Urinary bladder (tissue), 4 donors: Measurements from ENCODE around the gene NEIL1. TPM values are rescaled to one million over a fixed set of nuclear protein-coding genes. Genes with fewer than 3 reads are reported as not detected.
"Not testable (repeated sequence)": the region's sequence is repeated elsewhere in the genome, so short reads cannot be mapped to it uniquely, and the experiment has no call there.

Experiments
- DNase-seq: peaks from one replicate; pipeline ENCODE4 v3.0.0-alpha.2; 2015; ENCODE audit errors: extremely low spot score
- H3K27ac ChIP-seq: one replicate; pipeline ENCODE4 v1.5.1; 2013; ENCODE audit warnings: low read depth, mild to moderate bottlenecking, moderate library complexity
- H3K36me3 ChIP-seq: one replicate; pipeline ENCODE4 v1.6.1; 2013; ENCODE audit warnings: mild to moderate bottlenecking, moderate library complexity; ENCODE audit not compliant: insufficient read depth
- H3K4me1 ChIP-seq: one replicate; pipeline ENCODE4 v1.6.1; 2013; ENCODE audit warnings: mild to moderate bottlenecking, moderate library complexity; ENCODE audit not compliant: insufficient read depth
- H3K4me3 ChIP-seq: one replicate; pipeline ENCODE4 v1.5.1; 2013; ENCODE audit warnings: low read depth, low read length
- WGBS: extraction: QIAGEN DNeasy Blood & Tissue Kit; methylation state at CpG from one replicate; pipeline ENCODE4 v1.1.7; 2013; 5-methylcytosine and 5-hydroxymethylcytosine counted together
- polyA plus RNA-seq: library from polyadenylated mRNA; stranded (reverse); fragments of 200-250 nt; gene quantifications from one replicate; pipeline ENCODE4 v1.2.3, GENCODE V29; 2013
- total RNA-seq: library from RNA; depleted of rRNA; stranded (reverse); fragments of >200 nt; gene quantifications from one replicate; pipeline ENCODE4 v1.2.3, GENCODE V29; 2014
- donor health status: healthy with polysubstance abuse.
- donor health status: healthy.

The NEIL1 gene, protein sequence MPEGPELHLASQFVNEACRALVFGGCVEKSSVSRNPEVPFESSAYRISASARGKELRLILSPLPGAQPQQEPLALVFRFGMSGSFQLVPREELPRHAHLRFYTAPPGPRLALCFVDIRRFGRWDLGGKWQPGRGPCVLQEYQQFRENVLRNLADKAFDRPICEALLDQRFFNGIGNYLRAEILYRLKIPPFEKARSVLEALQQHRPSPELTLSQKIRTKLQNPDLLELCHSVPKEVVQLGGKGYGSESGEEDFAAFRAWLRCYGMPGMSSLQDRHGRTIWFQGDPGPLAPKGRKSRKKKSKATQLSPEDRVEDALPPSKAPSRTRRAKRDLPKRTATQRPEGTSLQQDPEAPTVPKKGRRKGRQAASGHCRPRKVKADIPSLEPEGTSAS
- total RNA-seq = 10.9 TPM
- 21.3 TPM for polyA plus RNA-seq

DNA sequence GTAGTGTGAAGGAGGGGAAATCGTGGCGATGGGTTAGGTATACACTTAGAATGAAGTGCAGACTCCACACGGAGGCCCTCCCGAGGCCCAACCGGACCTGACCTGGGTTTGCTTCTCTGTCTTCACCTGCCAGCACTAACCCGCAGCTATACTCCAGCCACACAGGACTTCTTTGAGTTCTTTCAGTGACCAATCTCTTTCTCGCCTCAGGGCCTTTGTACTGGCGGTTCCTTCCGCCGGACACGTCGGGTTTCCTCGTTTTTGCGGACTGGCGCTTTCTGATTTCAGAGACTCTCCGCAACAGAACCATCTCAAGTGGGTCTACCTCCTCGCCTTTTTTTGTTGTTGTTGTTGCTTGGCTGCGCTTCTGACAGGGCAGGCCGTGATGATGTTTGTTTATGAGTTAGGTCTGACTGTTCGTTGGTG, at the start of gene NEIL1:
Gene NEIL1 (plus strand): TSS at position 244 of the 426 bp plus-strand sequence. CDS start 1,867 bp downstream, outside the sequence.
- Histone ChIP-seq H3K4me3 (peak within 1 kb of the TSS; percentile 72), H3K27ac (no peak within 1 kb of the TSS), H3K36me3 (no peaks in the 10 kb centered on the region), H3K4me1 (no peaks in the 10 kb centered on the region)
- 32% methylated on average over 20 of the region's 20 CpGs for WGBS
- DNase-seq = no peak

DNA sequence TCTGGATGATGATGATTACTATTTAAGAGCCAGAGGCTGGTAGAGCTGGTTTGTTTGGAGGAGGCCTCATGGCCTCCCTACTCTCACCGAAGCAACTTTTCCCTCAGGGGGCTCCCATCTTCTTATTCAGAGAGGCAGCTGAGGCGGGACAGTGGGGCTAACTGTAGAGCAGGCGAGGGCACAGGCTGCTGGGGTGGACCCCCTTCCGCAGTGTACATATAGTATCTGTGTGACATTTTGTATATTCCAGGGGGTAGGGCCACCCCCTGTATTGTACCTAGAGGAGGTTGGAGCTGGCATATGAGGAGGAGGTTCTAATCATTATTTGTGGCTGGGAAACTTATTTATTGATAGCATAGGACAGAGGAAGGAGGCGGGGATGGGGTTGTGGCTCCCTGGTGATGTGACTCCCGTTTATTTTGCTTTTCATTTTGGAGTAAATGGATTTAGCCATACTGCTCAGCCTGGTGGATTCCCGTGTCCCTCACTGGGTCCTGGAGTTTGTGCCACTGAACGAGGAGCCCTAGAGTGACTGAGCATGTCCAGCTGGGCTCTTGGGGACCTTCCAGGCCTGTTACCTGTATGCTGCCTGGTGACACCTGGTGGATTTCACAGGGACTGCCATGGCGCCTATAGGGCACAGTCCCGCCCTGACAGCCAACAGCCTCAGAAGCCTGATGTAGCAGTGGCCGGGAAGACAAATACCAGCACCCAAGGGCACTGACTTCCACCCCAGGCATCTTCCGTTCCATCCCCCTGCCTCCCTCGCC, 48.1 kb upstream of the NEIL1 start:
- not testable (repeated sequence) for DNase-seq, H3K36me3 ChIP-seq, H3K27ac ChIP-seq, H3K4me1 ChIP-seq, H3K4me3 ChIP-seq
- 73% methylated on average over 8 of the region's 13 CpGs for WGBS

DNA sequence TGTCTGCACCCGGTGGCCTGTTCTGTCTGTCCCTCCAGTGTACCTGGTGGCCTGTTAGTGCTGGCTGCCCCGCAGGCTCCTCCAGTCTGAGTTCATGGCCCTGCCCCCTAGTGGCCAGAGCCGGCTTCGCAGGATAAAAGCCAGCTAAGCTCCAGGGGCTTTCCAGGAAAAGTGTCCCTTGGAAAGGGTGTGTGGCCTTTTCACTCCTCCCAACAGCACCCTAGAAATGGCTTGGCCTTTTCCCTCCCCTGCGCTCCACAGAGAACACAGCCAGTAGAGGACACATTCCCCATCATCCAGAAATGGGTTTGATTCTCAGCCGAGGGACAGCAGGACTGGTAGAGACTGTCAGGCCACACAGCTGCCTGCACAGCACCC, 47.5 kb upstream of the NEIL1 start:
- H3K4me3 ChIP-seq, H3K27ac ChIP-seq, H3K4me1 ChIP-seq, H3K36me3 ChIP-seq, DNase-seq: not testable (repeated sequence)
- WGBS = 23% methylated on average over 6 of the region's 6 CpGs

DNA sequence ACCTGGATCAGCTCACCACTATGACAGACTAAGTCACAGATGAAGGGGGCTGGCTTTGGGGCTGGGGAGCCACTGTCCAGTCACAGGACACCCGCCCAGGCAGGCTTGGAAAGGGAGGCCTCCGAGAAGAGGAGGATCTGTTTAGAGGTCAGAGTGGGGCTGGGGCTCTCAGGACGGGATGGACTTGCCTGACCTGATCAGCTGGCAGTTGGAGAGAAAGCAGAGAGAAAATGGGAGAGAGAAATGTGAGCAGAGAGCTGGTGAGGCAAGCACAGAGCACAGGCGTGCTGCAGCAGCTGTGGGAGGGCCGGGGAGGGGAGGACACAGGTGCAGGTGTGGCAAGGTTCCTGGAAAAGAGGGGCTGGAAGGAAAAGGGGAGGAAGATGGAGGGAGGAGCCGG, 46.8 kb upstream of the NEIL1 start:
- 65% methylated on average over 5 of the region's 6 CpGs for WGBS
- H3K4me3 ChIP-seq, H3K36me3 ChIP-seq, DNase-seq, H3K27ac ChIP-seq, H3K4me1 ChIP-seq: not testable (repeated sequence)

DNA sequence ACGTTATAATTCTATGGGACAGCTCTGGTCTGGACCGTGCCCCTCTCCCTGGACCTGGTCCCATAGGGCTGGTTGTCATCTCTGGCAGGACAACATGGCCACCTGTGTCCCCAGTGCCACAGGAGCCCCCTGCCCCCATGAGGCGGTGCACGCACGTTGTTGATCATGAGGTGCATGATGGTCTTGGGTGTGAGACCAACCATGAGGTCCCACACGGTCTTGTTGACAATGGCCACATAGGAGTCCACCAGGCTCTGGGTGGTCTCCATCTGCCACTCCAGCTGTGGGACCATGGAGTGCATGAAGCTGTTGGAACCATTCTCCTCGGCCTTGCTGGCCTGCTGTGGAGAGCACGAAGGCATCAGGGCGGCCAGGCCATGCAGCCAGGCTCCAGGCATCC, 44.5 kb upstream of the NEIL1 start:
- no peak overlapping the region for H3K27ac ChIP-seq
- no peak for DNase-seq
- H3K4me1 ChIP-seq = no peaks in the 10 kb centered on the region
- no peaks in the 10 kb centered on the region for H3K36me3 ChIP-seq
- WGBS = 85% methylated on average over 9 of the region's 9 CpGs
- no peak overlapping the region for H3K4me3 ChIP-seq

DNA sequence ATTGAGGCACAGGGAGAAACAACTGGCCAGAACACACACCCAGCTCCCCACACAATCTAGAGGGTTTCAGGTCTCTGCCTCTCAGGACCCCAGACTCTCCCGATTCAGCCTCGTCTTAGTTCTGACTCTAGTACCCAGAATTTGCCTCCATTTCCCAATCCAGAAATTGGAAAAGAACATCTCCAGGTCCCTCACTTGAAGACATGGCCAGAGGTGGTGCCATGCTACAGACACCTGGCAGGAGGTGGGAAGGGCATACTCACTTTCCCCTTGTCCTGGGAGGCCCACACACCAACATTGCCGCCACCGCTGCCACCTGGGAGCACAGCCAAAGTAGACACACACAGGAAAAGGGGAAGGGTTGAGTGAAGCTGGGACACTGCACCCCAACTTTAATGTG, 44.1 kb upstream of the NEIL1 start:
- not testable (repeated sequence) for DNase-seq, H3K27ac ChIP-seq, H3K4me1 ChIP-seq, H3K4me3 ChIP-seq, H3K36me3 ChIP-seq
- 91% methylated on average over 4 of the region's 4 CpGs for WGBS

DNA sequence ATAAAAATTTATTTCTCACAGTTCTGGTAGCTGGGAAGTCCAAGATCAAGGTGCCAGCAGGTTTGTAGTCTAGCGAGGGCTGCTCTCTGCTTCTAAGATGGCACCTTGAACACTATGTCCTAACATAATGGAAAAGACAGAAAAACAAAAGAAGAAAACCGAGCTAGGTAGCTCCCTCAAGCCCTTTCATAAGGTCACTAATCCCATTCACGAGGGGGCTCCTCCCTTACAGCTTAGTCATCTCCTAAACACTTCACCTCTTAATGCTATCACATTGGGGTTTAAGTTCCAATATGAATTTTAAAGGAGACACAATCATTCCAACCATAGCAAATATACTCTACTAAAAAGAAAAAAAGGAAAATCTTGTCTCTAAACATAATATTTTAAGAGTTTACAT, 40.7 kb upstream of the NEIL1 start:
- H3K4me3 ChIP-seq = no peak overlapping the region
- no peak for DNase-seq
- H3K36me3 ChIP-seq = no peaks in the 10 kb centered on the region
- no peak overlapping the region for H3K27ac ChIP-seq
- 59% methylated on average over 3 of the region's 3 CpGs for WGBS
- no peaks in the 10 kb centered on the region for H3K4me1 ChIP-seq

DNA sequence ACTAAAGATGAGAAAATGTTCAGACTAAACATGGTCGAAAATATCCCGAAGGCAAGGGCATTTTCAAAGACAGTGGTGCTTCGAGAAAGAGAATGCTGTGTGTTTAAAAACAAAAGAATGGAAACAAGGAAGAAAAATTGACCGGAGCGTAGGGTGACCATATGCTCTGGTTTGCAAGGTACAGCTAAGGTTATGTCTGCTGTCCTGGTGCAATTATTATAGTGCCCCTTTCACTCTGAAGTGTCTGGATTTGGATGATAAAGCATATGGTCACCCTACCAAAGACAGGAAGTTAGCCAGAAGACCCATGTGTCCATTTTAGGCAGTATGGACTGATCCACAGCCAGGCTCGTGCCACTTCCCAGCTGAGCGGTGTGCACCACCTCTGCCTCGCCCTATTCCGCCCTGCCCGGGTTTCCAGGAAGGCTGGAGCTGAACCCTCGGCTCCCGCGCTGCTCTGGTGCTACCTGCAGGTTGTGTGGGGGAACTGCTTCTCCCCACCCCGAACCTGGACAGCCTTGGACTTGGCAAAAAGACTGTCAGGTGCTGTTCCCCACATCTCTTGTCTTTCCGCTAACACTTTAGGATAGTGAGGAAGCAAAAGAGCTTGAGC, 39.0 kb upstream of the NEIL1 start:
- no peak overlapping the region for H3K4me3 ChIP-seq
- no peak for DNase-seq
- H3K4me1 ChIP-seq = no peaks in the 10 kb centered on the region
- 33% methylated on average over 15 of the region's 15 CpGs for WGBS
- H3K36me3 ChIP-seq = no peaks in the 10 kb centered on the region
- no peak overlapping the region for H3K27ac ChIP-seq

DNA sequence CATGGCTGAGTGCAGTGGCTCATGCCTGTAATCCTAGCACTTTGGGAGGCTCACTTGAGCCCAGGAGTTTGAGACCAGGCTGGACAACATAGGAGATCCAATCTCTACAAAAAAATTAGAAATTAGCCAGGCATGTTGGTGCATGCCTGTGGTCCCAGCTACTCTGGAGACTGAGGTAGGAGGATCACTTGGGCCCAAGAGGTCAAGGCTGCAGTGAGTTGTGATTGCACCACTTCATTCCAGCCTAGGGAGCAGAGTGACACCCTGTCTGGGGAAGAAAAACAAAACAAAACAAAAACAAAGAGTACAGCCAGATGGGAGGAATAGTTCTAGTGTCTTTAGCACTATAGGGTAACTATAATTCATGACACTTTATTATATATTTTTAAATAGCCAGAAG, 37.1 kb upstream of the NEIL1 start:
- Histone ChIP-seq H3K27ac (no peak overlapping the region), H3K4me1 (no peaks in the 10 kb centered on the region), H3K4me3 (no peak overlapping the region), H3K36me3 (no peaks in the 10 kb centered on the region)
- no peak for DNase-seq

DNA sequence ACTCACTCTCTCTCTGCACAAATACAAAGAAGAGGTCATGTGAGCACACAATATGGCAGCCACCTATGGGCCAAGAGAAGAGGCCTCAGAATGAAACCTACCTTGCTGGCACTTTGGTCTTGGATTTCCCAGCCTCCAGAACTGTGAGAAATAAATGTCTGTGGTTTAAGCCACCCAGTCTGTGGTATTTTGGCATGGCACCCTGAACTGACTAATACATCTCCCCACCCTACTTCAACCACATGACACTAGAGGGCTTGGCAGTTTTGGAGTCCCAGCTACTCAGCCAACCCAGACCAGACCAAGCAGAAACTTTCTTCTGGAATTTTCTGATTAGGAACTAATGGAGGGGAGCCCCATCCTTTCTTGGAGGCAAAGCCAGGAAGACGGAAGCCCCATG, 34.3 kb upstream of the NEIL1 start:
- not testable (repeated sequence) for H3K36me3 ChIP-seq, H3K27ac ChIP-seq, H3K4me3 ChIP-seq, H3K4me1 ChIP-seq, DNase-seq
- WGBS = 94% methylated on average over 1 of the region's 1 CpG

DNA sequence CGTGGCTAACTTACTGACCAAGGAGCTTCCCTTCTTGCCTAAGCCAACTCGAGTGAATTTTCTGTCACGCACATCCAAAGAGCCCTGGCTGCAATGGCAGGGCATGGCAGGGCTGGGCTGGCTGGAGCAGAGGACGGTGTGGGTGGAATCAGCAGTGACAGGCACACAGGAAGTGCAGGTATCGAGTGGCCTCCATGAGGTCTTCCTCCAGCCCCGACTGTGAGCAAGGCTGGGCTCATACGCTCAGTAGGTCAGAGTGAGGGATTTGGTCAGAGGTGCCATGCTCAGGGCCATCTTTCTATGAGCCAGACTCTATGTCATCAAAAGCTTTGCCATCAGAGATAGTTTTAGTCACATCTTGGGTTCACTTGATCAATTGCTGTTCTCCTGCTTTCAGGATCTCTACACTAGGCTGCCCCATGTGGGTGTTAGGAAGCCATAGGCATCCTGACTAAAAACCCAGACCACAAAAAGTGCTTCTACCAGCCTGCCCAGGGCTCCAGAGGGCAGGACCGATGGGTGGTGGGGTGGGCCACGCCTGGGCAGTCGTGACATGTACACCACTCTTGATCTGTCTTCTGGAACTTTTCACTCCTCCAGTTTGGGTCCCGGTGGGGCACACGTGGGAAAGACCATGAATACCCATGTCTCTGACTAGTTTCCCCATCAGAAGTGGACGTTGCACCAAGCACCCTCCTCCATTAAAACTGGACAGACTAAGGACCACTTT, 33.6 kb upstream of the NEIL1 start:
- no peak overlapping the region for H3K27ac ChIP-seq
- no peak for DNase-seq
- 87% methylated on average over 13 of the region's 13 CpGs for WGBS
- no peaks in the 10 kb centered on the region for H3K4me1 ChIP-seq
- no peak overlapping the region for H3K4me3 ChIP-seq
- H3K36me3 ChIP-seq = no peaks in the 10 kb centered on the region

DNA sequence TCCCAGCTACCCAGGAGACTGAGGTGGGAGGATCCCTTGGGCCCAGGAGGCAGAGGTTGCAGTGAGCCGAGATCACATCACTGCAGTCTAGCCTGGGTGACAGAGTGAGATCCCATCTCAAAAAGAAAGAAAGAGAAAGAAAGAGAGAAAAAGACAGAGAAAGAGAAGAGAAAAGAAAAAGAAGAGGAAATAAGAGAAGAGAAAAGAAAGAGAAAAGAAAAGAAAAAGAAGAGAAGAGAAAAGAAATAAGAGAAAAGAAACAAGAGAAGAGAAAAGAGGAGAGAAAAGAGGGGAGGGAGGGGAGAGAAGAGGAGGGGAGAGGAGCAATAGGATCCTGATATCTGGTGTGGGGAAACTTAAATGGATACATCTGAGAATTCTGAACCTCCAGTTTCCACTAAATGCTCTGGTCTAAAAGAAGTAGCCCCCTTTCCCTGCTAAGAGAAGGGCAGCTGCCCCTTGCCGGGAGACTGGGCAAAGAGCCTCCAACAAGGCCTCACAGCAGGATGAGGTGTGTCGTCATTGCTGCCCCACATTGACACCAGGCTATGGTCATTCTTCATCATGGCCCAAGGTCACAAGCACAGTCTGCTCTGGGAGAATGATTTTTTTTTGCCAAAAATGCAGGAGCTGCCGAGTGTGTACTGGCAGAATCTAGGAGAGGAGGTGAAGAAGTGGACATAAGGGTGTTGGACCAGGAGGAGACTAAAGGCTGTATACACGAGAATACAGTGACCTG, 32.1 kb upstream of the NEIL1 start:
- Histone ChIP-seq H3K4me3 (no peak overlapping the region), H3K4me1 (no peaks in the 10 kb centered on the region), H3K27ac (no peak overlapping the region), H3K36me3 (no peaks in the 10 kb centered on the region)
- DNase-seq = no peak
- WGBS = 74% methylated on average over 5 of the region's 5 CpGs
